H1 (cell line): ENCODE measurements around the gene PRRX2. TPM values are rescaled to one million over a fixed set of nuclear protein-coding genes. Genes with fewer than 3 reads are reported as not detected.

Experiments
- CTCF ChIA-PET: fragments of 300-600 bp; sonication (Branson Sonifier 250); formaldehyde crosslinking; loops from one replicate; lab custom pipeline; 2021; ENCODE audit not compliant: partially characterized antibody; lab: Charles Lee
- POLR2A ChIA-PET: fragments of 300-600 bp; sonication (Branson Sonifier 250); formaldehyde crosslinking; loops from one replicate; lab custom pipeline; 2021; ENCODE audit warnings: inconsistent platforms; ENCODE audit not compliant: partially characterized antibody; lab: Charles Lee
- DNase-seq, 2 experiments: peaks; one replicate each; pipeline versions ENCODE4 v3.0.0 to v3.0.0-alpha.2; 2010 to 2022; ENCODE audit warnings: low spot score in 2 of 2, low read depth in 1 of 2, mixed read lengths in 1 of 2
- FAIRE-seq: peaks from 2 replicates; lab custom pipeline; 2011; peaks lifted over from hg19 to GRCh38; lab: Jason Lieb, UNC
- H2AFZ ChIP-seq: 2 replicates; pipeline ENCODE4 v1.8.1; 2012; ENCODE audit warnings: low read length, inconsistent platforms
- H2AK5ac ChIP-seq: 2 replicates; pipeline ENCODE4 v1.6.1; 2013; ENCODE audit warnings: low read depth, low read length
- H2BK120ac ChIP-seq: replicated peaks from 2 replicates; pipeline ENCODE3; 2013; ENCODE audit warnings: low read depth, low read length, inconsistent platforms
- H2BK12ac ChIP-seq: 2 replicates; pipeline ENCODE4 v1.6.1; 2013; ENCODE audit warnings: low read depth, low read length
- H2BK15ac ChIP-seq: 2 replicates; pipeline ENCODE4 v1.6.1; 2013; ENCODE audit warnings: low read length
- H2BK20ac ChIP-seq: 2 replicates; pipeline ENCODE4 v1.6.1; 2013; ENCODE audit warnings: low read length
- H2BK5ac ChIP-seq: 2 replicates; pipeline ENCODE4 v1.6.1; 2013; ENCODE audit warnings: low read depth, low read length
- H3K14ac ChIP-seq: 2 replicates; pipeline ENCODE4 v1.6.1; 2013; ENCODE audit warnings: inconsistent platforms; ENCODE audit not compliant: insufficient read length
- H3K18ac ChIP-seq: 2 replicates; pipeline ENCODE4 v1.6.1; 2013; ENCODE audit warnings: low read length; ENCODE audit errors: extremely low read depth
- H3K23ac ChIP-seq: 2 replicates; pipeline ENCODE4 v1.6.1; 2013; ENCODE audit warnings: inconsistent platforms; ENCODE audit not compliant: insufficient read length
- H3K23me2 ChIP-seq: 2 replicates; pipeline ENCODE4 v1.6.1; 2013; ENCODE audit warnings: low read depth, low read length
- H3K27ac ChIP-seq: 2 replicates; pipeline ENCODE4 v1.6.1; 2011; ENCODE audit warnings: low read depth, low read length, inconsistent platforms
- H3K27me3 ChIP-seq, 4 experiments: replicated peaks in 1 of 4; 1 replicate in 1 of 4; 2 replicates in 3 of 4; pipeline versions ENCODE4 v1.6.1 to v1.8.1; 2011 to 2013; ENCODE audit warnings: low read length in 3 of 4, mild to moderate bottlenecking in 3 of 4, inconsistent platforms in 2 of 4, mixed read lengths in 2 of 4, moderate library complexity in 1 of 4; ENCODE audit not compliant: control insufficient read depth in 3 of 4, insufficient read depth in 3 of 4; ENCODE audit errors: extremely low read depth in 1 of 4
- H3K36me3 ChIP-seq, 4 experiments: 2 replicates each; pipeline versions ENCODE4 v1.6.1 to v1.8.1; 2011 to 2013; ENCODE audit warnings: mild to moderate bottlenecking in 4 of 4, low read length in 3 of 4, moderate library complexity in 2 of 4, control low read depth in 1 of 4, inconsistent platforms in 1 of 4; ENCODE audit not compliant: insufficient read depth in 4 of 4, control insufficient read depth in 2 of 4
- H3K4ac ChIP-seq: replicated peaks from 2 replicates; pipeline ENCODE3; 2013; ENCODE audit warnings: low read length, low read depth, mixed read lengths, inconsistent platforms; ENCODE audit not compliant: insufficient read length
- H3K4me1 ChIP-seq, 4 experiments: replicated peaks in 1 of 4; 1 replicate in 1 of 4; 2 replicates in 3 of 4; pipeline versions ENCODE4 v1.6.1 to v1.8.1; 2011 to 2013; ENCODE audit warnings: low read length in 3 of 4, inconsistent platforms in 2 of 4, mixed read lengths in 1 of 4; ENCODE audit not compliant: insufficient read depth in 4 of 4, control insufficient read depth in 3 of 4
- H3K4me2 ChIP-seq, 2 experiments: 2 replicates each; pipeline versions ENCODE4 v1.6.1 to v1.8.1; 2011 to 2013; ENCODE audit warnings: low read depth in 2 of 2, low read length in 2 of 2, control low read depth in 1 of 2, inconsistent platforms in 1 of 2, mild to moderate bottlenecking in 1 of 2; ENCODE audit not compliant: insufficient read depth in 1 of 2
- H3K4me3 ChIP-seq, 4 experiments: fragments of 200-600, 300-600 bp in 1 of 4; sonication (generic), shearing (Covaris generic), sonication (Bioruptor Twin) in 1 of 4; 2 replicates each; pipeline versions ENCODE4 v1.5.1 to v1.8.1; 2011 to 2016; ENCODE audit warnings: low read length in 4 of 4, low read depth in 3 of 4, control low read depth in 2 of 4, inconsistent platforms in 2 of 4, mild to moderate bottlenecking in 2 of 4, mixed read lengths in 1 of 4, moderate library complexity in 1 of 4; ENCODE audit not compliant: insufficient read depth in 2 of 4; ENCODE audit errors: extremely low read depth in 1 of 4
- H3K56ac ChIP-seq: replicated peaks from 2 replicates; pipeline ENCODE3; 2013; ENCODE audit warnings: low read depth, mild to moderate bottlenecking, mixed read lengths, low read length, inconsistent platforms; ENCODE audit not compliant: insufficient read length
- H3K79me1 ChIP-seq: 2 replicates; pipeline ENCODE4 v1.6.1; 2013; ENCODE audit warnings: low read depth, low read length, control low read depth
- H3K79me2 ChIP-seq, 2 experiments: 2 replicates each; pipeline versions ENCODE4 v1.6.1 to v1.8.1; 2012 to 2013; ENCODE audit warnings: low read length in 2 of 2, mild to moderate bottlenecking in 2 of 2, inconsistent platforms in 1 of 2; ENCODE audit not compliant: insufficient read depth in 2 of 2, control insufficient read depth in 1 of 2
- H3K9ac ChIP-seq, 4 experiments: replicated peaks in 1 of 4; 1 replicate in 1 of 4; 2 replicates in 3 of 4; pipeline versions ENCODE4 v1.6.1 to v1.8.1; 2011 to 2013; ENCODE audit warnings: low read depth in 3 of 4, low read length in 3 of 4, control low read depth in 2 of 4, mild to moderate bottlenecking in 2 of 4, moderate library complexity in 2 of 4, inconsistent platforms in 1 of 4; ENCODE audit errors: extremely low read depth in 1 of 4
- H3K9me3 ChIP-seq, 2 experiments: 2 replicates each; pipeline versions ENCODE4 v1.6.1 to v1.8.1; 2012 to 2013; ENCODE audit warnings: mild to moderate bottlenecking in 2 of 2, moderate library complexity in 2 of 2, control low read depth in 1 of 2, inconsistent platforms in 1 of 2, low read depth in 1 of 2, low read length in 1 of 2, mixed read lengths in 1 of 2; ENCODE audit not compliant: insufficient read depth in 2 of 2
- H4K20me1 ChIP-seq, 2 experiments: replicated peaks in 1 of 2; 2 replicates each; pipeline versions ENCODE3 to v1.8.1; 2011 to 2013; ENCODE audit warnings: inconsistent platforms in 2 of 2, low read length in 2 of 2, mild to moderate bottlenecking in 1 of 2; ENCODE audit not compliant: insufficient read depth in 2 of 2, control insufficient read depth in 1 of 2
- H4K5ac ChIP-seq: 2 replicates; pipeline ENCODE4 v1.6.1; 2013; ENCODE audit warnings: low read length, low read depth, mixed read lengths, inconsistent platforms; ENCODE audit not compliant: insufficient read length
- H4K8ac ChIP-seq: 2 replicates; pipeline ENCODE4 v1.8.0; 2013; ENCODE audit warnings: mild to moderate bottlenecking, moderate library complexity, low read length, inconsistent platforms; ENCODE audit not compliant: insufficient read depth; ENCODE audit errors: extremely low read depth
- H4K91ac ChIP-seq: replicated peaks from 2 replicates; pipeline ENCODE3; 2013; ENCODE audit warnings: low read length, mixed read lengths, inconsistent platforms; ENCODE audit not compliant: insufficient read length
- ATF2 ChIP-seq: IDR thresholded peaks from 2 replicates; pipeline ENCODE4 v1.6.1; 2012; ENCODE audit warnings: low read length, inconsistent platforms
- BRCA1 ChIP-seq: IDR thresholded peaks from 2 replicates; pipeline ENCODE4 v1.6.1; 2012; ENCODE audit warnings: low read depth, low read length, improper control_type of control experiment
- NANOG ChIP-seq: IDR thresholded peaks from 2 replicates; pipeline ENCODE4 v1.6.1; 2011; ENCODE audit warnings: low read length, low read depth, mild to moderate bottlenecking, inconsistent platforms; ENCODE audit not compliant: insufficient read depth, poor library complexity, severe bottlenecking
- POLR2A ChIP-seq, 2 experiments: IDR thresholded peaks; 1 replicate in 1 of 2; 2 replicates in 1 of 2; pipeline ENCODE4 v1.6.1; 2011; ENCODE audit warnings: low read depth in 2 of 2, low read length in 2 of 2, mild to moderate bottlenecking in 2 of 2; ENCODE audit errors: control extremely low read depth in 1 of 2
- RFX5 ChIP-seq: IDR thresholded peaks from 2 replicates; pipeline ENCODE4 v1.6.1; 2011; ENCODE audit warnings: low read depth, low read length, improper control_type of control experiment, borderline replicate concordance
- SRF ChIP-seq: IDR thresholded peaks from 2 replicates; pipeline ENCODE4 v1.6.1; 2011; ENCODE audit warnings: mild to moderate bottlenecking, low read depth, low read length, moderate library complexity
- WGBS, 2 experiments: shearing (Covaris generic) in 1 of 2; methylation state at CpG; one replicate each; pipeline versions ENCODE4 v1.1.6 to v1.1.7; 2013 to 2015; ENCODE audit warnings: low lambda C conversion rate in 2 of 2, mixed read lengths in 2 of 2, inconsistent platforms in 1 of 2, low coverage in 1 of 2, missing lambda C conversion rate in 1 of 2; ENCODE audit not compliant: insufficient replicate concordance in 2 of 2, insufficient coverage in 1 of 2, insufficient read length in 1 of 2; ENCODE audit errors: extremely low coverage in 1 of 2, missing lambda C conversion rate in 1 of 2; 5-methylcytosine and 5-hydroxymethylcytosine counted together
- polyA plus RNA-seq, 7 experiments: library from polyadenylated mRNA; depleted of rRNA in 3 of 7; stranded (reverse) in 5 of 7; unstranded in 2 of 7; fragments of >200 nt in 5 of 7; fragments of 200-250 nt in 2 of 7; gene quantifications; 1 replicate in 5 of 7; 2 replicates in 1 of 7; 4 replicates in 1 of 7; pipeline versions ENCODE4 v1.2.1 to v1.2.3, GENCODE V29; 2011 to 2013; ENCODE audit warnings: missing spikeins in 2 of 7, mixed read lengths in 2 of 7
- total RNA-seq: library from RNA; stranded (reverse); fragmentation: NEBNext Ultra II Directional; extraction: Animal tissue kit (Norgen Biotek cat#: 25700); gene quantifications from 2 replicates; pipeline ENCODE4 v1.2.1, GENCODE V29; 2021

PRRX2 gene
- total and polyA plus RNA-seq, 2 of the 8 experiments (the other 6 are each of a cell fraction or from before 2014, with no cell fraction given), result 5.8 to 9.2 TPM

- H3K9ac ChIP-seq, result no peak overlapping the region
- no peak overlapping the region for H2AK5ac ChIP-seq
- H3K4me2 ChIP-seq, result no peak overlapping the region
- H3K79me2 ChIP-seq, result no peaks in the 10 kb centered on the region
- H2BK15ac ChIP-seq, result no peak overlapping the region
- no peak overlapping the region for H4K5ac ChIP-seq
- H3K14ac ChIP-seq, result no peak overlapping the region
- no peaks in the 10 kb centered on the region for H3K9me3 ChIP-seq
- H3K27me3 ChIP-seq, result no peaks in the 10 kb centered on the region
- H2AFZ ChIP-seq, result no peak overlapping the region
- WGBS, 2 experiments, result 83% methylated on average over 4 of the region's 4 CpGs; no CpG with 5 or more reads in 1 of the 2 experiments
- no peaks in the 10 kb centered on the region for H3K79me1 ChIP-seq
- POLR2A ChIA-PET, result interaction anchor here (1.0 to 1.4 kb wide), 3 partner anchors 9 to 23 kb away, joined by 3 to 4 read pairs (median 4); no protein-coding TSS in a partner anchor
- no peak overlapping the region for H3K18ac ChIP-seq
- H3K23me2 ChIP-seq, result no peaks in the 10 kb centered on the region
- no peak overlapping the region for H3K27ac ChIP-seq
- no peaks in the 10 kb centered on the region for H3K36me3 ChIP-seq
- H3K56ac ChIP-seq, result no peak overlapping the region
- no peak overlapping the region for H2BK5ac ChIP-seq
- H3K23ac ChIP-seq, result no peak overlapping the region
- H4K20me1 ChIP-seq, result no peaks in the 10 kb centered on the region
- H2BK120ac ChIP-seq, result no peak overlapping the region
- H3K4me1 ChIP-seq, result peaks cover 0 to 2% (median 0%) of the 10 kb centered on the region in 4 experiments; a peak in 1 of 7 replicates
- H4K8ac ChIP-seq, result no peak overlapping the region
- no peak overlapping the region for H2BK12ac ChIP-seq
- no peak for FAIRE-seq
- no peak overlapping the region for H4K91ac ChIP-seq
- H2BK20ac ChIP-seq, result no peak overlapping the region
- H3K4ac ChIP-seq, result no peak overlapping the region
- no peak overlapping the region for H3K4me3 ChIP-seq
- no peak for DNase-seq
- CTCF ChIA-PET, result interaction anchor here (0.7 to 16.4 kb wide), 7 partner anchors 10 to 30 kb away, joined by 3 to 168 read pairs (median 6); no protein-coding TSS in a partner anchor
- TF ChIP-seq RFX5 (no peak), POLR2A (IDR thresholded peaks at IDR 0.05; ENCODE audit: control extremely low read depth in 1 of 2, low read depth in 2 of 2, low read length in 2 of 2) (no peak), NANOG (no peak), BRCA1 (no peak), ATF2 (no peak), SRF (no peak)
Observed at GRCh38 chr9:129759319-129759718, 93.9 kb downstream of the PRRX2 start.
